ENCODE measurements around the gene EMD. TPM values are rescaled to one million over a fixed set of nuclear protein-coding genes. Genes with fewer than 3 reads are reported as not detected.

The EMD gene
- total RNA-seq, 1 experiment from 2014 or later, result 79.6 TPM

GRCh38 chrX:154401045-154401799, 22.1 kb downstream of the EMD start:
- no peak overlapping the region for H3K4me3 ChIP-seq (ENCODE audit: low read depth, low read length, poor library complexity, severe bottlenecking)
- ChIA-PET POLR2A (ENCODE audit: low non-redundant PET) (interaction anchor here (0.7 kb wide), 1 partner anchor 47 kb away, joined by 3 read pairs; no protein-coding TSS in a partner anchor), CTCF (no interaction called here)
- H3K36me3 ChIP-seq (ENCODE audit: insufficient read depth, low read length, poor library complexity, severe bottlenecking), result peaks cover 25% of the 10 kb centered on the region
- TF ChIP-seq CTCF (conservative IDR thresholded peaks at IDR 0.05; ENCODE audit: low read depth, low read length) (no peak), EZH2 (IDR thresholded peaks at IDR 0.05; ENCODE audit: borderline replicate concordance, low read depth, low read length, poor library complexity, severe bottlenecking) (no peak)
- no TSS peak for BruUV-seq (replicated peaks)
- no peaks in the 10 kb centered on the region for H3K27me3 ChIP-seq (replicated peaks; ENCODE audit: insufficient read depth, low read depth, low read length, poor library complexity)
- DNase-seq (ENCODE audit: low spot score), result peak; percentile 40
- H3K27ac ChIP-seq (ENCODE audit: low read depth, low read length, poor library complexity, severe bottlenecking), result no peak overlapping the region
- H3K9me3 ChIP-seq (ENCODE audit: low read depth, low read length, poor library complexity, severe bottlenecking), result no peaks in the 10 kb centered on the region
- intact Hi-C loops (cut with micrococcal nuclease; ENCODE audit: unreplicated experiment), result no loop called here
- H3K4me1 ChIP-seq (ENCODE audit: insufficient read depth, low read length, poor library complexity, severe bottlenecking), result no peaks in the 10 kb centered on the region

GRCh38 chrX:154401918-154402621, 23.0 kb downstream of the EMD start:
- peak; percentile 47 for DNase-seq (ENCODE audit: low spot score)
- ChIA-PET CTCF (no interaction called here), POLR2A (ENCODE audit: low non-redundant PET) (no interaction called here)
- no peak overlapping the region for H3K27ac ChIP-seq (ENCODE audit: low read depth, low read length, poor library complexity, severe bottlenecking)
- no peaks in the 10 kb centered on the region for H3K9me3 ChIP-seq (ENCODE audit: low read depth, low read length, poor library complexity, severe bottlenecking)
- intact Hi-C loops (cut with micrococcal nuclease; ENCODE audit: unreplicated experiment), result no loop called here
- no peak for TF ChIP-seq CTCF (conservative IDR thresholded peaks at IDR 0.05; ENCODE audit: low read depth, low read length)
- TF ChIP-seq EZH2 (IDR thresholded peaks at IDR 0.05; ENCODE audit: borderline replicate concordance, low read depth, low read length, poor library complexity, severe bottlenecking), result no peak
- no peaks in the 10 kb centered on the region for H3K27me3 ChIP-seq (replicated peaks; ENCODE audit: insufficient read depth, low read depth, low read length, poor library complexity)
- no peak overlapping the region for H3K4me3 ChIP-seq (ENCODE audit: low read depth, low read length, poor library complexity, severe bottlenecking)
- H3K36me3 ChIP-seq (ENCODE audit: insufficient read depth, low read length, poor library complexity, severe bottlenecking), result peaks cover 25% of the 10 kb centered on the region
- H3K4me1 ChIP-seq (ENCODE audit: insufficient read depth, low read length, poor library complexity, severe bottlenecking), result no peaks in the 10 kb centered on the region
- BruUV-seq (replicated peaks), result no TSS peak

GRCh38 chrX:154402622-154403127, 23.6 kb downstream of the EMD start:
- intact Hi-C loops (cut with micrococcal nuclease; ENCODE audit: unreplicated experiment), result no loop called here
- no TSS peak for BruUV-seq (replicated peaks)
- no peak for DNase-seq (ENCODE audit: low spot score)
- Histone ChIP-seq H3K27me3 (replicated peaks; ENCODE audit: insufficient read depth, low read depth, low read length, poor library complexity) (no peaks in the 10 kb centered on the region), H3K36me3 (ENCODE audit: insufficient read depth, low read length, poor library complexity, severe bottlenecking) (peaks cover 25% of the 10 kb centered on the region), H3K27ac (ENCODE audit: low read depth, low read length, poor library complexity, severe bottlenecking) (no peak overlapping the region), H3K9me3 (ENCODE audit: low read depth, low read length, poor library complexity, severe bottlenecking) (no peaks in the 10 kb centered on the region), H3K4me1 (ENCODE audit: insufficient read depth, low read length, poor library complexity, severe bottlenecking) (no peaks in the 10 kb centered on the region), H3K4me3 (ENCODE audit: low read depth, low read length, poor library complexity, severe bottlenecking) (no peak overlapping the region)
- TF ChIP-seq EZH2 (IDR thresholded peaks at IDR 0.05; ENCODE audit: borderline replicate concordance, low read depth, low read length, poor library complexity, severe bottlenecking), result no peak
- CTCF ChIA-PET, result no interaction called here
- POLR2A ChIA-PET (ENCODE audit: low non-redundant PET), result interaction anchor here (0.5 kb wide), 1 partner anchor 21 kb away, joined by 3 read pairs; no protein-coding TSS in a partner anchor
